ENCODE measurements around the gene SOSTDC1. TPM values are rescaled to one million over a fixed set of nuclear protein-coding genes. Genes with fewer than 3 reads are reported as not detected.

Gene SOSTDC1
- total RNA-seq, 1 donor from 2014 or later = 0.41 TPM

DNA sequence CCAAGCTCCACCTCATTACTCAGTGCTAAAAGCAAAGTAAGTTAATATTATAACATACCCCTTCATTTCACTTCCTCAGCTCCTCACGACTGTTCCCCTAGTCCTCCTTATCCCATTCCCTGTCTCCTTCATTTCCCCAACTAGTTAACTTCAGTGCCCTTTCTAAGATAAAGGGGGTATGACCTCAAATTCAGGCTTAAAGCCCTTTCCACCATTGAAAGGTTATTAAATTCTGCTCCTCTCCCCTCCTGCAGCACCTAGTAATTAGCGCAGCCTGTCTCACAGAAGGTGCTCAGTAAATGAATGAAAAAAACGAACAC, 45.2 kb downstream of the SOSTDC1 start:
- TF ChIP-seq, protein P1, sequence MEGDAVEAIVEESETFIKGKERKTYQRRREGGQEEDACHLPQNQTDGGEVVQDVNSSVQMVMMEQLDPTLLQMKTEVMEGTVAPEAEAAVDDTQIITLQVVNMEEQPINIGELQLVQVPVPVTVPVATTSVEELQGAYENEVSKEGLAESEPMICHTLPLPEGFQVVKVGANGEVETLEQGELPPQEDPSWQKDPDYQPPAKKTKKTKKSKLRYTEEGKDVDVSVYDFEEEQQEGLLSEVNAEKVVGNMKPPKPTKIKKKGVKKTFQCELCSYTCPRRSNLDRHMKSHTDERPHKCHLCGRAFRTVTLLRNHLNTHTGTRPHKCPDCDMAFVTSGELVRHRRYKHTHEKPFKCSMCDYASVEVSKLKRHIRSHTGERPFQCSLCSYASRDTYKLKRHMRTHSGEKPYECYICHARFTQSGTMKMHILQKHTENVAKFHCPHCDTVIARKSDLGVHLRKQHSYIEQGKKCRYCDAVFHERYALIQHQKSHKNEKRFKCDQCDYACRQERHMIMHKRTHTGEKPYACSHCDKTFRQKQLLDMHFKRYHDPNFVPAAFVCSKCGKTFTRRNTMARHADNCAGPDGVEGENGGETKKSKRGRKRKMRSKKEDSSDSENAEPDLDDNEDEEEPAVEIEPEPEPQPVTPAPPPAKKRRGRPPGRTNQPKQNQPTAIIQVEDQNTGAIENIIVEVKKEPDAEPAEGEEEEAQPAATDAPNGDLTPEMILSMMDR (IDR thresholded peaks at IDR 0.05; ENCODE audit: unreplicated experiment) = no peak
- Mint-ChIP-seq H3K27ac (peak overlapping the region; percentile 99), H3K9me3 (ENCODE audit: low read depth) (no peaks in the 10 kb centered on the region), H3K27me3 (no peaks in the 10 kb centered on the region), H3K4me1 (ENCODE audit: low read depth) (peaks cover 18% of the 10 kb centered on the region), H3K4me3 (ENCODE audit: low read depth) (peak overlapping the region; percentile 88), H3K36me3 (ENCODE audit: insufficient read depth) (no peaks in the 10 kb centered on the region)
- DNase-seq (ENCODE audit: low spot score, unreplicated experiment) = no peak

DNA sequence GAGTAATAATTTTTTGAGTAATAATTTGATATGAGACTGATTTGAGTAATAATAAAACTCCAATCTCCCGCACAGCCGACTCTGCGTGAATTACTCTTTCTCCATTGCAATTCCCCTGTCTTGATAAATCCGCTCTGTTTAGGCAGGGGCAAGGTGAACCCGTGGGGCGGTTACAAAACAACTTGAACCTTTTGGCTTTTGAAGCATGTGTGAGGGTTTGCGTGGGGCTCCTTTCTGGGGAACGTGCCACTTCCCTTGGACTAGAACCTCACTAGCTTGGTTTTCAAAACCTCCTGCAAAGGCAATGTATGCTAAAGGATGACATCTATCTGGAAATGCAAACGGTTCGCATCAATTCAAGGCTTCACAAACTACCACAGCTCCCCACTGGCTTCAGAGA, 45.7 kb downstream of the SOSTDC1 start:
- H3K36me3 Mint-ChIP-seq (ENCODE audit: insufficient read depth) = no peaks in the 10 kb centered on the region
- H3K27ac Mint-ChIP-seq = peak overlapping the region; percentile 99
- DNase-seq (ENCODE audit: low spot score, unreplicated experiment) = no peak
- peak overlapping the region; percentile 88 for H3K4me3 Mint-ChIP-seq (ENCODE audit: low read depth)
- no peaks in the 10 kb centered on the region for H3K9me3 Mint-ChIP-seq (ENCODE audit: low read depth)
- H3K4me1 Mint-ChIP-seq (ENCODE audit: low read depth) = peaks cover 18% of the 10 kb centered on the region
- TF ChIP-seq, protein P1 (IDR thresholded peaks at IDR 0.05; ENCODE audit: unreplicated experiment) = no peak
- no peaks in the 10 kb centered on the region for H3K27me3 Mint-ChIP-seq

DNA sequence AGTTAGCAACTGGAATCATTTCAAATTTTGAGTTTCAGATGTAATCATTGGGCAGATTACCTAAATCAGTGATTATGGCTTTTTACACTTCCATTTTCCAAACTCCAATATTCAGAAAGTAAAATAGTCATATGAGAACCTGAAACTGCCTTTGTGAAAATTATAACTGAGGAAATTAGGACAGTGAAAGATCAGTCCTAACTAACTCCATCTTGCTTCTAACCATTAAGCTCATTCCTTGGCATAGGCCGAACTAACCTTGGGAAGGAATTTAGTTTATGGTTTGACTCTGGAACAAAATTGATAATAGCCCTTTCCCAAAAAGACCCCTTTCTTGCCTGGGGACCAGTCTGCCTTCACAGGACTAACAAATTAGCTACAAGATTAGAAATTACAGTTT, 46.4 kb downstream of the SOSTDC1 start:
- DNase-seq (ENCODE audit: low spot score, unreplicated experiment) = no peak
- Mint-ChIP-seq H3K36me3 (ENCODE audit: insufficient read depth) (no peaks in the 10 kb centered on the region), H3K4me3 (ENCODE audit: low read depth) (peak overlapping the region; percentile 45), H3K9me3 (ENCODE audit: low read depth) (no peaks in the 10 kb centered on the region), H3K27me3 (no peaks in the 10 kb centered on the region), H3K4me1 (ENCODE audit: low read depth) (peaks cover 18% of the 10 kb centered on the region), H3K27ac (no peak overlapping the region)
- TF ChIP-seq, protein P1 (IDR thresholded peaks at IDR 0.05; ENCODE audit: unreplicated experiment) = no peak

DNA sequence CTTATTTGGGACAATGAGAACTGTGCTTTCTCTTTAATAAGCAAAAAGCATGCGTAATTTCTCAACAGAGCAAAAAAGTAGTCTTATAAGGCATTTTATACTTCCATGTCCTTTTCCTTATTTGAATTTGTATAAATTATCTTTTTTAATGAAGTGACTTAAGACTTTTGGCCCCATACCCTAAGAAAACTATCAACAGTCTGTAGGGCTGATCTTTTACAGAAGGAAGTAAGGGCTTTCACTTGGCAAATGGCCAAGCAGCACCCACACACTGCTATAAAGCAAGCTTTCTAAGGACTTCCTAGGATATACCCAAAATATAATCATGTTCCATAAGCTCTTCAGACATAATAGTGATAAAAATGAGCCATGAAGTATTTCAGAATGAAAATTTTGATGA, 47.6 kb downstream of the SOSTDC1 start:
- TF ChIP-seq, protein P1 (IDR thresholded peaks at IDR 0.05; ENCODE audit: unreplicated experiment) = no peak
- Mint-ChIP-seq H3K4me3 (ENCODE audit: low read depth) (no peak overlapping the region), H3K27ac (peak overlapping the region; percentile 7), H3K27me3 (no peaks in the 10 kb centered on the region), H3K36me3 (ENCODE audit: insufficient read depth) (no peaks in the 10 kb centered on the region), H3K9me3 (ENCODE audit: low read depth) (no peaks in the 10 kb centered on the region), H3K4me1 (ENCODE audit: low read depth) (peaks cover 18% of the 10 kb centered on the region)
- DNase-seq (ENCODE audit: low spot score, unreplicated experiment) = no peak

DNA sequence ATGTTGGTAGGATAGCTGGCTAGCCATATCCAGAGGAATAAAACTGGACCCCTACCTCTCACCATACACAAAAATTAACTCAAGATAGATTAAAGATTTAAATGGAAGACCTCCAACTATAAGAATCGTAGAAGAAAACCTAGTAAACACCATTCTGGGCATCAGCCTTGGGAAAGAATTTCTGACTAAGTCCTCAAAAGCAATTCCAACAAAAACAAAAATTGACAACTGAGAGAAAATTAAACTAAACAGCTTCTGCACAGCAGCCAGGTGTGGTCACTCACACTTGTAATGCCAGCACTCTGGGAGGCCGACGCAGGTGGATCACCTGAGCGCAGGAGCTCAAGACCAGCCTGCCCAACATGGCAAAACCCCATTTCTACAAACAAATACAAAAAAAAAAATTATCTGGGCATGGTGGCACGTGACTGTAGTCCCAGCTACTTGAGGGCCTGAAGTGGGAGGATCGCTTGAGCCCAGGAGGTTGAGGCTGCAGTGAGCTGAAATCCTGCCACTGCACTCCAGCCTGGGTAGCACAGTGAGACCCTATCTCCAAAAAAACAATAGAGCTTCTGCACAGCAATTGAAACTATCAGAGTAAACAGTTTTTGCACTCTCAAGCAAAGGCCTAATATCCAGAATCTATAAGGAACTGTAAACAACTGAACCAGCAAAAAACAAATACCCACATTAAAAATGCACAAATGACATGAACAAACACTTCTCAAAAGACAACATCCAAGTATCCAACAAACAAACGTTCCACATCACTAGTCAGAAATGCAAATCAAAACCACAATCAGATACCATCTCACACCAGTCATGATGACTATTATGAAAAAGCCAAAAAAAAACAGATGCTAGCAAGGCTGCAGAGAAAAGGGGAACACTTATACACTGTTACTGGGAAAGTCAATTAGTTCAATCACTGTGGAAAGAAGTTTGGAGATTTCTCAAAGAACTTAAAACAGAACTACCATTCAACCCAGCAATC, 49.0 kb downstream of the SOSTDC1 start:
- Mint-ChIP-seq H3K27ac (no peak overlapping the region), H3K36me3 (ENCODE audit: insufficient read depth) (no peaks in the 10 kb centered on the region), H3K4me1 (ENCODE audit: low read depth) (peaks cover 12% of the 10 kb centered on the region), H3K27me3 (no peaks in the 10 kb centered on the region), H3K9me3 (ENCODE audit: low read depth) (no peaks in the 10 kb centered on the region), H3K4me3 (ENCODE audit: low read depth) (no peak overlapping the region)
- TF ChIP-seq, protein P1 (IDR thresholded peaks at IDR 0.05; ENCODE audit: unreplicated experiment) = no peak
- DNase-seq (ENCODE audit: low spot score, unreplicated experiment) = no peak
